ENCODE results near the gene ARHGEF37. TPM values are rescaled to one million over a fixed set of nuclear protein-coding genes. Genes with fewer than 3 reads are reported as not detected.
A peak's percentile ranks its signal among the peaks of the same experiment; 100 is the strongest.

The ARHGEF37 gene
- total and polyA plus RNA-seq, 9 of the 15 experiments (the other 6 are each of a cell fraction or from before 2014, with no cell fraction given) = 0.01 to 0.27 (median 0.05) TPM

DNA sequence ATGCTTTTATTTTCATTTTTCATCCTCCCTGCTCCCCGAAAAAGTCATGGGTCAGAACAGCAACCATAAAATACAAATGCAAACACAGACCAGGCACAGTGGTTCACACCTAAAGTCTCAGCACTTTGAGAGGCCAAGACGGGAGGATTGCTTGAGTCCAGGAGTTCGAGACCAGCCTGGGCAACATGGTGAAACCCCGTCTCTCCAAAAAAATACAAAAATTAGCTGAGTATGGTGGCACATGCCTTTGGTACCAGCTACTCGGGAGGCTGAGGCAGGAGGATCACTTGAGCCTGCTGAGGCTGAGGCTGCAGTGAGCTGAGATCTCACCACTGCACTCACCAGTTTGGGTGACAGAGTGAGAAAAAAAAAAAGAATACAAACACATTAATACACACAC is 60.3 kb downstream of the ARHGEF37 start:
- in situ Hi-C loops (cut with MboI) (no loop called here), intact Hi-C loops (cut with micrococcal nuclease) (no loop called here)
- TF ChIP-seq KAT2B (IDR thresholded peaks at IDR 0.05; ENCODE audit: low read depth, low read length) = no peak
- no peak for TF ChIP-seq CBX8 (IDR thresholded peaks at IDR 0.05; ENCODE audit: borderline replicate concordance, extremely low read depth, low read depth, low read length, poor library complexity, severe bottlenecking)
- TF ChIP-seq SRSF3 (IDR thresholded peaks at IDR 0.05; ENCODE audit: insufficient read depth, low read length) = no peak
- TF ChIP-seq, protein P1, sequence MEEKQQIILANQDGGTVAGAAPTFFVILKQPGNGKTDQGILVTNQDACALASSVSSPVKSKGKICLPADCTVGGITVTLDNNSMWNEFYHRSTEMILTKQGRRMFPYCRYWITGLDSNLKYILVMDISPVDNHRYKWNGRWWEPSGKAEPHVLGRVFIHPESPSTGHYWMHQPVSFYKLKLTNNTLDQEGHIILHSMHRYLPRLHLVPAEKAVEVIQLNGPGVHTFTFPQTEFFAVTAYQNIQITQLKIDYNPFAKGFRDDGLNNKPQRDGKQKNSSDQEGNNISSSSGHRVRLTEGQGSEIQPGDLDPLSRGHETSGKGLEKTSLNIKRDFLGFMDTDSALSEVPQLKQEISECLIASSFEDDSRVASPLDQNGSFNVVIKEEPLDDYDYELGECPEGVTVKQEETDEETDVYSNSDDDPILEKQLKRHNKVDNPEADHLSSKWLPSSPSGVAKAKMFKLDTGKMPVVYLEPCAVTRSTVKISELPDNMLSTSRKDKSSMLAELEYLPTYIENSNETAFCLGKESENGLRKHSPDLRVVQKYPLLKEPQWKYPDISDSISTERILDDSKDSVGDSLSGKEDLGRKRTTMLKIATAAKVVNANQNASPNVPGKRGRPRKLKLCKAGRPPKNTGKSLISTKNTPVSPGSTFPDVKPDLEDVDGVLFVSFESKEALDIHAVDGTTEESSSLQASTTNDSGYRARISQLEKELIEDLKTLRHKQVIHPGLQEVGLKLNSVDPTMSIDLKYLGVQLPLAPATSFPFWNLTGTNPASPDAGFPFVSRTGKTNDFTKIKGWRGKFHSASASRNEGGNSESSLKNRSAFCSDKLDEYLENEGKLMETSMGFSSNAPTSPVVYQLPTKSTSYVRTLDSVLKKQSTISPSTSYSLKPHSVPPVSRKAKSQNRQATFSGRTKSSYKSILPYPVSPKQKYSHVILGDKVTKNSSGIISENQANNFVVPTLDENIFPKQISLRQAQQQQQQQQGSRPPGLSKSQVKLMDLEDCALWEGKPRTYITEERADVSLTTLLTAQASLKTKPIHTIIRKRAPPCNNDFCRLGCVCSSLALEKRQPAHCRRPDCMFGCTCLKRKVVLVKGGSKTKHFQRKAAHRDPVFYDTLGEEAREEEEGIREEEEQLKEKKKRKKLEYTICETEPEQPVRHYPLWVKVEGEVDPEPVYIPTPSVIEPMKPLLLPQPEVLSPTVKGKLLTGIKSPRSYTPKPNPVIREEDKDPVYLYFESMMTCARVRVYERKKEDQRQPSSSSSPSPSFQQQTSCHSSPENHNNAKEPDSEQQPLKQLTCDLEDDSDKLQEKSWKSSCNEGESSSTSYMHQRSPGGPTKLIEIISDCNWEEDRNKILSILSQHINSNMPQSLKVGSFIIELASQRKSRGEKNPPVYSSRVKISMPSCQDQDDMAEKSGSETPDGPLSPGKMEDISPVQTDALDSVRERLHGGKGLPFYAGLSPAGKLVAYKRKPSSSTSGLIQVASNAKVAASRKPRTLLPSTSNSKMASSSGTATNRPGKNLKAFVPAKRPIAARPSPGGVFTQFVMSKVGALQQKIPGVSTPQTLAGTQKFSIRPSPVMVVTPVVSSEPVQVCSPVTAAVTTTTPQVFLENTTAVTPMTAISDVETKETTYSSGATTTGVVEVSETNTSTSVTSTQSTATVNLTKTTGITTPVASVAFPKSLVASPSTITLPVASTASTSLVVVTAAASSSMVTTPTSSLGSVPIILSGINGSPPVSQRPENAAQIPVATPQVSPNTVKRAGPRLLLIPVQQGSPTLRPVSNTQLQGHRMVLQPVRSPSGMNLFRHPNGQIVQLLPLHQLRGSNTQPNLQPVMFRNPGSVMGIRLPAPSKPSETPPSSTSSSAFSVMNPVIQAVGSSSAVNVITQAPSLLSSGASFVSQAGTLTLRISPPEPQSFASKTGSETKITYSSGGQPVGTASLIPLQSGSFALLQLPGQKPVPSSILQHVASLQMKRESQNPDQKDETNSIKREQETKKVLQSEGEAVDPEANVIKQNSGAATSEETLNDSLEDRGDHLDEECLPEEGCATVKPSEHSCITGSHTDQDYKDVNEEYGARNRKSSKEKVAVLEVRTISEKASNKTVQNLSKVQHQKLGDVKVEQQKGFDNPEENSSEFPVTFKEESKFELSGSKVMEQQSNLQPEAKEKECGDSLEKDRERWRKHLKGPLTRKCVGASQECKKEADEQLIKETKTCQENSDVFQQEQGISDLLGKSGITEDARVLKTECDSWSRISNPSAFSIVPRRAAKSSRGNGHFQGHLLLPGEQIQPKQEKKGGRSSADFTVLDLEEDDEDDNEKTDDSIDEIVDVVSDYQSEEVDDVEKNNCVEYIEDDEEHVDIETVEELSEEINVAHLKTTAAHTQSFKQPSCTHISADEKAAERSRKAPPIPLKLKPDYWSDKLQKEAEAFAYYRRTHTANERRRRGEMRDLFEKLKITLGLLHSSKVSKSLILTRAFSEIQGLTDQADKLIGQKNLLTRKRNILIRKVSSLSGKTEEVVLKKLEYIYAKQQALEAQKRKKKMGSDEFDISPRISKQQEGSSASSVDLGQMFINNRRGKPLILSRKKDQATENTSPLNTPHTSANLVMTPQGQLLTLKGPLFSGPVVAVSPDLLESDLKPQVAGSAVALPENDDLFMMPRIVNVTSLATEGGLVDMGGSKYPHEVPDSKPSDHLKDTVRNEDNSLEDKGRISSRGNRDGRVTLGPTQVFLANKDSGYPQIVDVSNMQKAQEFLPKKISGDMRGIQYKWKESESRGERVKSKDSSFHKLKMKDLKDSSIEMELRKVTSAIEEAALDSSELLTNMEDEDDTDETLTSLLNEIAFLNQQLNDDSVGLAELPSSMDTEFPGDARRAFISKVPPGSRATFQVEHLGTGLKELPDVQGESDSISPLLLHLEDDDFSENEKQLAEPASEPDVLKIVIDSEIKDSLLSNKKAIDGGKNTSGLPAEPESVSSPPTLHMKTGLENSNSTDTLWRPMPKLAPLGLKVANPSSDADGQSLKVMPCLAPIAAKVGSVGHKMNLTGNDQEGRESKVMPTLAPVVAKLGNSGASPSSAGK (IDR thresholded peaks at IDR 0.05) = 0 out of 2 replicates have a peak, but pooled peaks have one; percentile 7
- TF ChIP-seq SNIP1 (IDR thresholded peaks at IDR 0.05; ENCODE audit: low read depth) = no peak
- no peak for TF ChIP-seq DMBX1 (CRISPR knock-in tag; IDR thresholded peaks at IDR 0.05; ENCODE audit: borderline replicate concordance)
- TF ChIP-seq, protein P2, sequence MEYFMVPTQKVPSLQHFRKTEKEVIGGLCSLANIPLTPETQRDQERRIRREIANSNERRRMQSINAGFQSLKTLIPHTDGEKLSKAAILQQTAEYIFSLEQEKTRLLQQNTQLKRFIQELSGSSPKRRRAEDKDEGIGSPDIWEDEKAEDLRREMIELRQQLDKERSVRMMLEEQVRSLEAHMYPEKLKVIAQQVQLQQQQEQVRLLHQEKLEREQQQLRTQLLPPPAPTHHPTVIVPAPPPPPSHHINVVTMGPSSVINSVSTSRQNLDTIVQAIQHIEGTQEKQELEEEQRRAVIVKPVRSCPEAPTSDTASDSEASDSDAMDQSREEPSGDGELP (CRISPR knock-in tag; IDR thresholded peaks at IDR 0.05; ENCODE audit: borderline replicate concordance) = 0 out of 2 replicates have a peak, but pooled peaks have one; percentile 2
- no peak for TF ChIP-seq ETV6 (IDR thresholded peaks at IDR 0.05; ENCODE audit: borderline replicate concordance in 1 of 2, low read depth in 2 of 2, low read length in 1 of 2)
- no peak for TF ChIP-seq ETV6 (CRISPR knock-in tag; IDR thresholded peaks at IDR 0.05; ENCODE audit: borderline replicate concordance)

More for the DNA sequence above, 60.3 kb downstream of the ARHGEF37 start:
- no peak for FAIRE-seq
- peaks cover 11 to 13% of the 10 kb centered on the region in 2 experiments; a peak in 3 of 5 replicates for H3K4me1 ChIP-seq (replicated peaks in 1 of 2; ENCODE audit: control insufficient read depth in 2 of 2, insufficient read depth in 2 of 2, low read length in 2 of 2)
- H3K4me3 ChIP-seq = no peak overlapping the region
- H3K9me3 ChIP-seq (replicated peaks; ENCODE audit: control insufficient read depth, insufficient read depth, low read depth, low read length) = no peaks in the 10 kb centered on the region
- H3K79me2 ChIP-seq (ENCODE audit: control insufficient read depth, insufficient read depth, low read length) = no peaks in the 10 kb centered on the region
- no peak overlapping the region for H3K27ac ChIP-seq (ENCODE audit: extremely low read depth, low read depth, low read length)
- no TSS peak for BruUV-seq (replicated peaks)
- DNase-seq (ENCODE audit: extremely low read depth in 1 of 4, low spot score in 3 of 4) = no peak
- no peaks in the 10 kb centered on the region for H4K20me1 ChIP-seq (replicated peaks; ENCODE audit: control insufficient read depth, insufficient read depth, low read length)
- CTCF ChIA-PET (ENCODE audit: low intra/inter-chr PET ratio) = no interaction called here
- POLR2A ChIA-PET = interaction anchor here (1.0 to 2.0 kb wide), 2 partner anchors 62 to 211 kb away, joined by 3 to 6 read pairs; no protein-coding TSS in a partner anchor
- H3K27me3 ChIP-seq (ENCODE audit: control insufficient read depth in 2 of 2, insufficient read depth in 2 of 2, low read length in 2 of 2) = no peaks in the 10 kb centered on the region
- peak overlapping the region; percentile 91 for H2AFZ ChIP-seq (ENCODE audit: low read depth, low read length)
- H3K9me1 ChIP-seq (ENCODE audit: control insufficient read depth, insufficient read depth, low read length) = no peaks in the 10 kb centered on the region
- no peak for ATAC-seq
- no peak overlapping the region for H3K4me2 ChIP-seq (ENCODE audit: insufficient read depth, low read length)
- H3K36me3 ChIP-seq (ENCODE audit: control insufficient read depth, insufficient read depth, low read length) = no peaks in the 10 kb centered on the region
- WGBS (ENCODE audit: insufficient coverage, low coverage, missing lambda C conversion rate) = 58% methylated on average over 5 of the region's 5 CpGs
- H3K9ac ChIP-seq (ENCODE audit: insufficient read depth in 1 of 2, low read depth in 2 of 2, low read length in 2 of 2) = no peak overlapping the region

Measured in K562 (cell line).